AG08395 (cell line): ENCODE measurements around the gene ITGB7.
"Not testable (repeated sequence)": the region's sequence is repeated elsewhere in the genome, so short reads cannot be mapped to it uniquely, and the experiment has no call there.

ENCODE experiments used
- DNase-seq: peaks from one replicate; pipeline ENCODE4 v3.0.0; 2012; ENCODE audit warnings: mixed read lengths, low spot score

Gene ITGB7

DNA sequence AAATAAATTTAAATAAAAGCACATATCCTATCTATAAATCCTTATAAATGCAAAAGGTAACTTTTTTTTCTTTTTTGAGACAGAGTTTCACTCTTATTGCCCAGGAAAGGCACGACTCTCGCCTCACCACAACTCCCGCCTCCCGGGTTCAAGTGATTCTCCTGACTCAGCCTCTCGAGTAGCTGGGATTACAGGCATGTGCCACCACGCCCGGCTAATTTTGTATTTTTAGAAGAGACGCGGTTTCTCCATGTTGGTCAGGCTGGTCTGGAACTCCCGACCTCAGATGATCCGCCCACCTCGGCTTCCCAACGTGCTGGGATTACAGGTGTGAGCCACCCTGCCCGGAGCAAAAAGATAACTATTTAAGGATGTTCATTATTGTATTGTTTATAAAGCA lies 28.2 kb downstream of the ITGB7 start:
- DNase-seq = not testable (repeated sequence)

DNA sequence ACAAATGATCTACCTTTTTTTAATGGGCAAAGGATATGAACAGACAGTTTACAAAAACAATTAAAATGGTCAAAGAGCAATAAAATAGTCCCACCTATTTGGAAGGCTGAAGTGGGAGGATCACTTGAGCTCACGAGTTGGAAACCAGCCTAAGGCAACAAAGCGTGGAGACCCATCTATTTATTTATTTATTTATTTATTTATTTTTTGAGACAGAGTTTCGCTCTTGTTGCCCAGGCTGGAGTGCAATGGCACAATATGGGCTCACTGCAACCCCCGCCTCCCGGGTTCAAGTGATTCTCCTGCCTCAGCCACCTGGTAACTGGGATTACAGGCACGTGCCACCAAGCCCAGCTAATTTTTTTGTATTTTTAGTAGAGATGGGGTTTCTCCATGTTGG lies 29.6 kb downstream of the ITGB7 start:
- not testable (repeated sequence) for DNase-seq

- DNase-seq = no peak
Measured at GRCh38 chr12:53176750-53177149, 30.3 kb downstream of the ITGB7 start.

GRCh38 chr12:53174881-53175491 lies 32.1 kb downstream of the ITGB7 start:
- peak; percentile 35 for DNase-seq

- DNase-seq = peak; percentile 62
Measured at GRCh38 chr12:53173085-53173715, 33.9 kb downstream of the ITGB7 start.

- peak; percentile 78 for DNase-seq
Measured at GRCh38 chr12:53172352-53172751, 34.7 kb downstream of the ITGB7 start.

GRCh38 chr12:53171725-53172329 lies 35.2 kb downstream of the ITGB7 start:
- peak; percentile 40 for DNase-seq

GRCh38 chr12:53170876-53171724 lies 36.0 kb downstream of the ITGB7 start:
- no peak for DNase-seq

GRCh38 chr12:53170215-53170614 lies 36.8 kb downstream of the ITGB7 start:
- DNase-seq = no peak

GRCh38 chr12:53169644-53170043 lies 37.4 kb downstream of the ITGB7 start:
- DNase-seq = no peak

DNA sequence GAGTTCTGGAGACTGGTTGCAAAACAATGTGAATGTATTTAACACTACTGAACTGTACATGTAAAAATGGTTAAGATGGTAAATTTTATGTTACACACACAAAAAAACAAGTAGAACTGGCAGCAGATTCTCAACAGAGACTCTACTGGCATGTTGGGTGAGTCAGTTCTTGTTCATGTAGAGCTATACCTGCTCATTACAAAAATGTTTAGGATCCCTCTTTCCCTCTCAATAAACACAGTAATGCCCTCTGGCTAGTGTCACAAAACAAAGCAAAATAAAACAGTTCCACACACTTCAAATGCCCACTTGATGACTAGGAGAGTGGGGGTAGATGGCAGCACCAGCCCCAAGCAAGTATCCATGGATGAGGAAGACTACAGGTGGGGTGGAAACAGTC lies 40.2 kb downstream of the ITGB7 start:
- no peak for DNase-seq

DNA sequence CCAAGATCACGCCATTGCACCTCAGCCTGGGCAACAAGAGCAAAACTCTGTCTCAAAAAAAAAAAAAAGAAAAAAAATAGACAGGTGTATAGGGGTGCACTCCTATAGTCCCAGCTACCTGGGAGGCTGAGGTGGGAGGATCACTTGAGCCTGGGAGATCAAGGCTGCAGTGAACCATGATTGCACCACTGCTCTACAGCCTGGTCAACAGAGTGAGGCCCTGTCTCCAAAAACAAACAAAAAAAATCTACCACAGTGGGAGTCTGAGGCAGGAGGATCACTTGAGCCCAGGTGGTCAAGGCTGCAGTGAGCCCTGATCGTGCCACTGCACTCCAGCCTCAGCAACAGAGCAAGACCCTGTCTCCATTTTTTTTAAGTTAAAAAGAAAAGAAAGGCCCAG lies 44.0 kb downstream of the ITGB7 start:
- DNase-seq = not testable (repeated sequence)

- no peak for DNase-seq
Measured at GRCh38 chr12:53161119-53161911, 45.7 kb downstream of the ITGB7 start.

DNA sequence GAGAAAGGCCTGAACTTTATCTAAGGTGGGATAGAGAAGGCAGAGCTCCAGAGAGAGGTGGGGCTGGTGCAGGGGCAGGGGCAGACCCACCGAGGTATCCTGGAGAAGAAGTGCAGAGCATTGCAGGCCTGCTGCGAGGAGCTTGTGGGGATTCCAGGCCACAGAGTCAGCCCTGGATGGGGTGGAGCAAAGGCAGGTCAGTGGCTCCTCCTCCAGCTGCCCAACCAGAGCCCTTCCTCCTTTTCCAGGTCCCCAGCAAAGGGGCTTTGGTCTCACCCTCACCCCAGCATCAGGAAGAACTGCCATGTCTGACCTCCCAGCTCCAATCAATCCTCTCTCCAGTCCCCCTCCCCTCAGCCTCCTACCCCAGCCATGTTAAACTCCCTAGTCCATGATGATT lies 46.4 kb downstream of the ITGB7 start:
- no peak for DNase-seq

- no peak for DNase-seq
Measured at GRCh38 chr12:53160000-53160399, 47.1 kb downstream of the ITGB7 start.

DNA sequence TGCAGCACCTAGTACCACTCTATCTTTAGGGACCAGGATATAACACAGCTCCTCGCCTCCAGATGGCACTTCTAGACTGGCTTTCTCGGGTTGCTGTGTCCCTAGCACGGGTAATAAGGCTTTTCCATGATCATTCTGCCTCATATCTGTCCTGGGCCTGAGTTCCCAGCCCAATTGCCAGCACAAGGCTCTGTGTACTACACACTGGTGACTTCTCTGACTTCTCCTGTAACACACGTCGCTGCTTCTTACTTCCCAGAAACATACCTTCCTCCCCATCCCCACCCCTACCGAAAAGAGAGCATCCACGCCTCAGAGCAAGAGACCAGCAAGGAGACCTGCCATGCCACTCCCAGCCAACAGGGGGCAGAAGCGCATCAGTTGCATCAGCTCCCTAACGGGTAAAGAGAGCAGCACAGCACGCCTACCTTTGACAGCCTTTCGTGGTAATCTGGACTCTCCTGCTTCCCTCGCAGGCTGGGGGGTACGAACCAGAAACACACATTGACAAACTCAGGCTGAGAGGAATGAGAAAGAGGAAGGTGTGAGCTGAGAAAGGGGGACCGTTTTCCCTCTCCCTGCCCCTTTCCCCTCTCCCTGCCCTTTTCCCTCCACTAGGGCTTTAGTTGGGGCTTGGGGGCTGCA lies 47.7 kb downstream of the ITGB7 start:
- peak; percentile 93 for DNase-seq

GRCh38 chr12:53152390-53152789 lies 54.7 kb downstream of the ITGB7 start:
- no peak for DNase-seq

GRCh38 chr12:53151039-53151438 lies 56.0 kb downstream of the ITGB7 start:
- no peak for DNase-seq

DNA sequence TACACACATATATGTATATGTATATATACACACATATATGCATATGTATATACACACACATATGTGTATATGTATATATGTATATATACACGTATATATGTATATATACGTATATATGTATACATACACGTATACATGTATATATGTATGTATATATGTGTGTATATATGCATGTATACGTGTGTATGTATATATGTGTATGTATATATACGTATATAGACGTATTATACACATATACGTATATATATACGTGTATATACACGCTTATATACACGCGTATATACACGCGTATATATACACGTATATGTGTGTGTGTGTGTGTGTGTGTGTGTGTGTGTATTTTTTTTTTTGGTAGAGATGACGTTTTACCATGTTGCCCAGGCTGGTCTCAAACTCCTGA lies 59.4 kb downstream of the ITGB7 start:
- no peak for DNase-seq

GRCh38 chr12:53147181-53147580 lies 59.9 kb downstream of the ITGB7 start:
- no peak for DNase-seq
